HG02870 (cell line): ENCODE measurements around the gene COPZ2.
"Not testable (repeated sequence)": the region's sequence is repeated elsewhere in the genome, so short reads cannot be mapped to it uniquely, and the experiment has no call there.

Experiments
- ATAC-seq: cut with Tn5 transposase; IDR thresholded peaks from one replicate; pipeline ENCODE4 v1.9.1; 2021; ENCODE audit warnings: mild to moderate bottlenecking, moderate library complexity; ENCODE audit not compliant: unreplicated experiment

COPZ2 gene, protein sequence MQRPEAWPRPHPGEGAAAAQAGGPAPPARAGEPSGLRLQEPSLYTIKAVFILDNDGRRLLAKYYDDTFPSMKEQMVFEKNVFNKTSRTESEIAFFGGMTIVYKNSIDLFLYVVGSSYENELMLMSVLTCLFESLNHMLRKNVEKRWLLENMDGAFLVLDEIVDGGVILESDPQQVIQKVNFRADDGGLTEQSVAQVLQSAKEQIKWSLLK

DNA sequence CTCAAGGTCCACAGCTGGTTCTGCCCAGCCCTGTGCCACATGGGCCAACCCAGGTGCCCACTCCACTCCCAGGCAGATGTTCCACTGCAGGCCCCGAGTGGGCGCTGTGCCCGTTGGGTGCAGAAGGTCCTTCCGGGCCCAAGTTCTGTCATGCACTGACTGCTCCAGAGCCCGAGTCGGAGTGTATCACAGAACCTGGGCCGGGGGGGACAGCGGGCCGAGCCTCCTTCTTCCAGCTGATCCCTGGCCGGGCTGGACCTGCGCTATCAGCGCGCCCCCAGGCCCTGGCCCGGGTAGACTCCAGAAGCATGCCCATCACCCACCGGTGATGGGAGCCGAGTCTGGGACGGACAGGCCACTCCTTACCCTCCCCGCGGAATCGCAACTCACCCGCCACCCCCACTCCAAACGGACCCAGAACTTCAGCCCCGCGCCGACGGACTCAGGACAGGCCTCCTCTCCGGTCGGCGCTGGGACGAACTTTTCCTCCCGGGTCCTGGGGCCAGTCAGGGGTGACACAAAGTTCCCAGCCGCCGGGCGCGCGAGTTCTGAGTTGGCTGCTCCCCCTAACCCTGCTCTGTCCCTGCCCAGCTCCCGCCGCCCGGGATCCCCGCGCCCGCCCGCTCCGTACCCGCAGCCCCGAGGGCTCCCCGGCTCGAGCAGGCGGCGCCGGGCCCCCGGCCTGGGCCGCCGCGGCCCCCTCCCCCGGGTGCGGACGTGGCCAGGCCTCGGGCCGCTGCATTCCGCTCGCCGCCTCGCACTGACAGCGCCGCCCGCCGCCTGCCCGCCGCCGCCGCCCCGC lies at the start of gene COPZ2:
TSS of gene COPZ2 (minus strand) at position 762 of the 802 bp plus-strand sequence. CDS start at position 742, 20 bp downstream.
- ATAC-seq: no peak

DNA sequence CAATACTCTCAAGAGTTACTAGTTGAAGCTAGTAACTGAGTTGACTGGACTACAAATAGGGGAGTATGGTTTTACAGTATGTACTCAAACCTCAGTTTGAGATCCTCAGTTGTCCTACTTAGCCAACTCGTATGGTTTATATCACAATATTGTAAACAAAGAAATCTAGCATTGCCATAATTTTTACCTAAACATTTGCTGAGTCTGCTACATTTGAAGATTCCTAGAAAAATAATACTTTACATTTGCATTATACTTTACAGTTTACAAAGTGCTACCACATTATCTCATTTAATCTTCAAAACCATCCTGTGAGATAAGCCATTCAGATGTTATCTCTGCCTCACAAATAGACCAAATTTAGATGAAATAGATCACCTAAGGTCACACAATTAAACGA lies 47.3 kb upstream of the COPZ2 start:
- ATAC-seq: no peak

DNA sequence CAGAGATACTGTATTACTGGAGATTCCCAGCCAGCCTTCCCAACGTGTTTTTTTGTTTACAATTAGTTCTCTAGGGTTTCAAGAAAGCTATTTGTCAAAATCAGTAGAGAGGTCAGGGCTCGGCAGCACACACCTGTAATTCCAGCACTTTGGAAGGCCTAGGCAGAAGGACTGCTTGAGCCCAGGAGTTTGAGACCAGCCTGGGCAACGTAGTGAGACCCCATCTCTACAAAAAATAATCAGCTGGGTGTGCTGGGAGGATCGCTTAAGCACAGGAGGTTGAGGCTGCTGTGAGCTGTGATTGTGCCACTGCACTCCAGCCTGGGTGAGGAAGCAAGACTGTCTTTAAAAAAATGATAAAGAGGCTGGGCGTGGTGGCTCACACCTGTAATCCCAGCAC lies 44.3 kb upstream of the COPZ2 start:
- ATAC-seq: no peak

DNA sequence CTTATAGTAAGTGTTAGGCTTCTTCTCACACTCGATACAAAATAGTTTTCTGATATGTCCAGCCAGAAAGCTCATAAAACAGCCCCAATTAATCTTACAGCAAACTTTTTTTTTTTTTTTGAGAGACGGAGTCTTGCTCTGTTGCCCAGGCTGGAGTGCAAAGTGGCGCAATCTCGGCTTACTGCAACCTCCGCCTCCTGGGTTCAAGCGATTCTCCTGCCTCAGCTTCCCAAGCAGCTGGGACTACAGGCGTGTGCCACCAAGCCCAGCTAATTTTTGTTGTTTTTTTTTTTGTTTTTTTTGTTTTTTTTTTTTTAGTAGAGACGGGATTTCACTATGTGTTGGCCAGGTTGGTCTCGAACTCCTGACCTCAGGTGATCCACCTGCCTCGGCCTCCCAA lies 39.6 kb upstream of the COPZ2 start:
- ATAC-seq: not testable (repeated sequence)

DNA sequence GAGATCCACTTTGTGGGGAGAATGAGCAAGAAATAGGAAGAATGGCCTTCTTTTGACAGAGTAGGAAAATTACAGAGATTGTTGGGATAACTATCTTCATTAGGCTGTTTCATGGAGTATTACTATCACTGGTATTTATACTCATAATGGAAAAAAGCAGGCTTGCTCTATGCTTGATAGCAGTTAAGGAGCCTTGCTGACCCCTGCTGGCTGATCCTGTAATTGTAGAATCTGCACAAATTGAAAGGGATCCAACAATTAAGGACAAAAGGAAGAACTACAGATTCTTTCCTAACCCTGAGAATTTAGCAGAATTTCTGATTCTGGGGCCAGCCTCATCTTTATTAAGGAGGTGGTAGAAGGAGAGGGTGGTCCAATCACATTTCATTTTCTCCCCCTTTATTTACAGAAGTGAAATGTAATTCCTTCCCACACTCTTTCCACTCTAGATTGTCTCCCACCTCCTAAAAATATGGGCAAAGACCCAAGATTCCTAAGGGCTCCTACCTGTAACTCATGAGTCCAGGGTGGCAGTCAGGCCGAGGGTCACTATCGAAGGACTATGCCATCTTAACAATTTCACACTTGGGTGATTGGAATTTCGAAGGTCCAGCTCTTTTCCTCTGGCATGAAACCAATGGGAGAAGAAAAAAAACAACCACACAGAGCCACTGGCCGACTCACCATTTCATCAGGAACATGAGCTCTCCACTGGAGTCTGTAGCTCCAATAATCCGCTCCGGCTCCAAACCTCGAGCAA lies 36.9 kb upstream of the COPZ2 start:
- no peak for ATAC-seq

DNA sequence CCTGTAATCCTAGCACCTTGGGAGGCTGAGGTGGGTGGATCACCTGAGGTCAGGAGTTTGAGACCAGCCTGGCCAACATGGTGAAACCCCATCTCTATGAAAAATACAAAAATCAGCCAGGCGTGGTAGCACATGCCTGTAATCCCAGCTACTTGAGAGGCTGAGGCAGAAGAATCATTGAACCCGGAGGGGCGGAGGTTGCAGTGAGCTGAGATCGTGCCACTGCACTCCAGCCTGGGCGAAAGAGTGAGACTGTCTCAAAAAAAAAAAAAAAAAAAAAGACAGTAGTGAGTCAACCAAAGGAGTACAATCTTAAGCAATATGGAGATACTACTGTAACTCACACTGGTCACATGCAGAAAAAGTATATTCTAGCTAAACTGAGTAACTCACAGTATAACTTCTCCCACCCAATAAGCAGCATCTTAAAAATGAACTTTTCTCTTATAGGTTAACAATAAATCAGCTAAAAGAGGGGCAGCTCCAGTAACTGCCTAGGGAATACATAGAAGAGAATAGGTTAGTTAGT lies 36.0 kb upstream of the COPZ2 start:
- not testable (repeated sequence) for ATAC-seq

DNA sequence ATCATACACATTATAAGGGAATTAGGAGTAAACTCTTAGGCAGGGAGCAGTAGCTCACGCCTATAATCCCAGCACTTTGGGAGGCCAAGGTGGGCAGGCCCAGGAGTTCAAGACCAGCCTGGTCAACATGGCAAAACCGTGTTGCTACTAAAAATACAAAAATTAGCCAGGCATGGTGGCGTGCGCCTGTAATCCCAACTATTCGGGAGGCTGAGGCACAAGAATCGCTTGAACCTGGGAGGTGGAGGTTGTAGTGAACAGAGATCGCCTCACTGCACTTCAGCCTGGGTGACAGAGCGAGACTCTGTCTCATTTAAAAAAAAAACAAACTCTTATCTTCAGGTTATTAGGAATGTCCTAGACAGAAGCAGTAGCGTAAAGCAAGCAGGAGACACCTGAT lies 35.2 kb upstream of the COPZ2 start:
- not testable (repeated sequence) for ATAC-seq

DNA sequence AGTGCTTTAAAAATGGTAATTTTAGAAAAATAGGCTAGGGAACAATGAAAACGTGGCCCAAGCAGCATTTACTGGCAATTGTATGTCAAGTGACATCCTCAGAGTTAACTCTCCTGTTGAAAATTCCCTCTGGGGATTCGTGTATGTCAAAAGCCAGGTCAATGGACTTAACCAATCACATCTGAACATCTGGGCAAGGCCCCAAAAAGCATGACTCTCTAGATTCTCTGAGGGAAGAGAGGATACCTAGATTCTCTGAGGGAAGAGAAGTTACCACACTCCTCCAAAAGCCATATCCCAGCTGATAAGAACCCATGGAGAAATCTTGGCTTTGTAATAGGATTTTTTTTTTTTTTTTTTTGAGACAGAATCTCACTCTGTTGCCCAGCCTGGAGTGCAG lies 34.1 kb upstream of the COPZ2 start:
- no peak for ATAC-seq

DNA sequence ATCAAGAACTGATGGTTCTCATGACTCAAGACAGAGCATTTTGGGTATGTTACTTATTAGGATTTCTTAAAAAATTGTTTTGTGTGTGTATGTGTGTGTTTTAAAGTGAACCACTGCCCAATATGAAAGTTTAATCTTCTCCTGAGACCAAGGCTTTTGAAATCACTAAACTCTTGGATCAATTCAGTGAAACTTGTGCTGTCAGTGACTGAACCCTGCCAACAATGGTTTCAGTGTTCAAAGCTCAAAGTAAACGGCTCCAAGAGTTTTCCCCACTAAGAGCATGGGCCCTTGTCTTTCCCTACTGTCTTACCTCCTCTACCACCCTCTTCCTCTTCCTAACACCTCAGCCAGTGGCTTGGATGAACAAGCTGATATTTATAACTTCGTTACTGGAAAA lies 32.6 kb upstream of the COPZ2 start:
- ATAC-seq: no peak

DNA sequence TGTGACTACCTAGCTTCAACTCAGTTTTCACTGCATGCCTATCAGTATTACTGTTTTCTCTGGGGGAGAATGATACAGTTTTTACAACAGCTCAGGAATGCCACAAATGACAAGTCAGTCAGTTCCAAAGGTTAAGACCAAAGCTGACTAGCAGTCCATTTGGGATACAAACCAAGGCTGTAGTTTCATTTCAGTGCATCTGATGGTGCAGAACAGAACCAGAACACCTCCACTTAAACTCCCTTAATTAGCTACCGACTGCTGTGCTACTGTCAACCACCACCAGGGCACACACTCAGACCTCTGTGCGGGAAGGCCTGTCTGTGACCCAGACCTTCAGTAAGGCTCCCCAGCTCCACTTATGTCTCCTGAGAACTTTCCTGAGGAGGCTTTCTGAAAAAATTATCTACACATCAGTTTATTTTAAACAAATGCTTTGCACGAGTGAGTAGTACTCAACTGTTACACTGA lies 30.9 kb upstream of the COPZ2 start:
- ATAC-seq: no peak

DNA sequence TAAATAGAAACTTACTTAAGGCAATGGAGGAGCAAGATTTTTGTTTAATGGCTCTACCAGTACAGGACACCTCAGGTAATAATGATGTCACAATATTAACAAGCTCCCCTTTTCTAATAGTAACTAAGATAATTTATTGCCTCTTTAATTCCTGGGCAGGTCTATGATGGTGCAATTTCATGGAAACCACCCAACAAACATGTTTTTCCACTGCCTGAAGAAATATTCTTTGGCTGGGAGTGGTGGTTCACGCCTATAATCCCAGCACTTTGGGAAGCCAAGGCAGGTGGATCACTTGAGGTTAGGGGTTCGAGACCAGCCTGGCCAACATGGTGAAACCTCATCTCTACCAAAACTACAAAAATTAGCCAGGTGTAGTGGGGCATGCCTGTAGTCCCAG lies 30.2 kb upstream of the COPZ2 start:
- not testable (repeated sequence) for ATAC-seq

DNA sequence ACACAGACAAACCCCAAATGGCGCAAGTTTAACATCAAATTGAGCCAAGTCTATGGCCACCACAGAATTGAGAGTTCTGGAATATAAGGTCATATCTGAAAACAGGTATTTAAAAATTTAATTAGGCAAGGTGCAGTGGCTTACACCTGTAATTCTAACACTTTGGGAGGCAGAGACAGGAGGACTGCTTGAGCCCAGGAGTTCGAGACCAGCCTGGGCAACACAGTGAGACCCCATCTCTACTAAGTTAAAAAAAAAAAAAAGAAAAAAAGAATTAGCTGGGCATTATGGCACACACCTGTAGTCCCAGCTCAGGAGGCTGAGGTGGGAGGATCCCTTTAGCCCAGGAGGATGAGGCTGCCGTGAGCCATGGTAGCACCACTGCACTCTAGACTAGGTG lies 29.6 kb upstream of the COPZ2 start:
- ATAC-seq: no peak

DNA sequence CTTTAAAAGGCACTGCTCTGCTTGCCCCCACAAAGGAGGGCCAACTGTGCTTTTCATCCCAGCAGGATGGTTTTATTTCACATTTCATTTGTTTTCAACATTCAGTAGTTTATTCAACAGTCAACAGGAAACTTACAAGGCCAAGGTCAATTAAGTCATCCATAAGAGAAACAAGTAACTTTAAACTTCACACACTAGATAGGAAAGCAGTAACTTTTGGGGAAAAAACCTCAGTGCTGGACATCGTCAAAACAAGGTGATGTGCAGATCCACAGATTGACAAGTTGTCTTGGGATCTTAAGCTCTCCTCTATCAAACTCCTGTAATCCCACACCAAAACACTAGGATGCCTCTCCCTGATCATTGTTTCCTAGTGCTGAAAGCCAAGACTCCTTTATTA lies 29.1 kb upstream of the COPZ2 start:
- no peak for ATAC-seq

DNA sequence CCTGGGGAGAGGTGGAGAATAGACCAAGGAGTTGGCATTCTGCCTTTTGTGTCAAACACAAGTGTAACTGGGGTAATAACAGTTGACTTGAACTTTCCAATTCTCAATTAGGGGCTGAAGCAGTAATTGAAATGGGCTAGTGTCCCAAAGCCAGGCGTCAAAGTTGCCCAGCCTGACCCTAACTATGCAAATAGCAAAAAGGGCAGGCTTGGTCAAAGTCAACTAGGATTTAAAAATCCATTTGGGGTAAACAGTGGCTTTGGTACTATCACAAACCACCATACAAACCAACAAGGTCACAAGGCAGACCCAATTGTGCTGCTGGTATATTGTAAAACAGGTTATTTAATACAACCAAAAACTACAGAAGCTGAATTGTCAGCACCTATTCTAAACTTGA lies 28.6 kb upstream of the COPZ2 start:
- ATAC-seq: no peak

DNA sequence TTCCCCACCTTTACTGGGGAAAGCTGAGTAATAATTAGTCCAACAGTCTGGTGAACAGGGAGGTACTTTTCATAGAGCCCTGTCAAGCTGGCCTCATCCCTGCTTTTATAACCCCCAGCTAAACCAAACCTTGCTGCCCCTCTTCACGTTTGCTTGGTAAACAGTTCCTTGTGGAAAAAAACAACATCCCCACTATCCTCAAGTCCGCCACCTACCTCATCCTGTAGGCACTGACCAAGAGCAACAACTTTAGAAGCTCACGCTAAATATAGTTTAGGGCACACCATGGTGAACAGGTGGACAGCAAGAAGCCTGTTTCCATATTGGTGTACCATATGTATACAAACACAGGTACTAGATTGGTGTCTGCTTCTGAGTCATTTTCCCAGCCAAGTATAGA lies 27.0 kb upstream of the COPZ2 start:
- no peak for ATAC-seq

DNA sequence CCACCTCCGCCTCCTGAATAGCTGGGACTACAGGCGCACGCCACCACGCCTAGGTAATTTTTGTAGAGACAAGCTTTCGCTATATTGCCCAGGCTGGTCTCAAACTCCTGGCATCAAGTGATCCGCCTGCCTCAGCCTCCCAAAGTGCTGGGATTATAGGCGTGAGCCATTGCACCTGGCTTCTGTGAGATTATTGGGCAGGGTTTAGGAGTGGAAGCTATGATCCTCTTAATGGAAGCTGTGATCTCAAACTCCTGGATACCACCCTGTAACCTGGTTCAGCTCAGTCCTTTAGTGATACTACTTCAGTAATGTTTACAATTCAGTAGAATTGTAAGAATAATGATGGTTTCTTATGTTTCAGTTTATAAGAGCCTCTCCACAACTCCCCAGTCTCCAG lies 24.7 kb upstream of the COPZ2 start:
- no peak for ATAC-seq

DNA sequence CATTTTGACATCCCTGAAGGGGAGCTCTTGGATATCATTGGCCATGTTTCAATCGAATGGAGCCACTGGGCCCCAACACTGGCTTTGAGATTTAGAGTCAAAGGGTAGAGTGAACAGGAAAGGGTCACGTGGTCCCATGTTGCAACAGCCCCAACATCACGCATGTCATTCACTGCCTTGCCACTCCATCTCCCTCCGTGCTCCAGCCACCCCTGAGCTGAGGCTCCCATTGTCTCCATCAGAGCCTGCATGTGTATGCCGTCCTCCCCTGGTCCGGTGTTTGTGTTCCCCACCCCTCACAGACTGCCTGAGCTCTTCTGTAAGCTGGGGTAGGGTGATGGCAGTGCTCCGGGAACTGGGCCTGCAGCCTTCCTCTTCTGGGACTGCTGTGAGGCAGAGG lies 22.7 kb upstream of the COPZ2 start:
- no peak for ATAC-seq

DNA sequence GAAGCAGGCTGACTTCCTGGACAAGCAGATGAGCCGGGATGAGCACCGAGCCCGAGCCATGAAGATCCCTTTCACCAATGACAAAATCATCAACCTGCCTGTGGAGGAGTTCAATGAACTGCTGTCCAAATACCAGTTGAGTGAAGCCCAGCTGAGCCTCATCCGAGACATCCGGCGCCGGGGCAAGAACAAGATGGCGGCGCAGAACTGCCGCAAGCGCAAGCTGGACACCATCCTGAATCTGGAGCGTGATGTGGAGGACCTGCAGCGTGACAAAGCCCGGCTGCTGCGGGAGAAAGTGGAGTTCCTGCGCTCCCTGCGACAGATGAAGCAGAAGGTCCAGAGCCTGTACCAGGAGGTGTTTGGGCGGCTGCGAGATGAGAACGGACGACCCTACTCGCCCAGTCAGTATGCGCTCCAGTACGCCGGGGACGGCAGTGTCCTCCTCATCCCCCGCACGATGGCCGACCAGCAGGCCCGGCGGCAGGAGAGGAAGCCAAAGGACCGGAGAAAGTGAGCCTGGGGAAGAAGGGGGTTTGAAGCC lies 21.6 kb upstream of the COPZ2 start:
- ATAC-seq: no peak

DNA sequence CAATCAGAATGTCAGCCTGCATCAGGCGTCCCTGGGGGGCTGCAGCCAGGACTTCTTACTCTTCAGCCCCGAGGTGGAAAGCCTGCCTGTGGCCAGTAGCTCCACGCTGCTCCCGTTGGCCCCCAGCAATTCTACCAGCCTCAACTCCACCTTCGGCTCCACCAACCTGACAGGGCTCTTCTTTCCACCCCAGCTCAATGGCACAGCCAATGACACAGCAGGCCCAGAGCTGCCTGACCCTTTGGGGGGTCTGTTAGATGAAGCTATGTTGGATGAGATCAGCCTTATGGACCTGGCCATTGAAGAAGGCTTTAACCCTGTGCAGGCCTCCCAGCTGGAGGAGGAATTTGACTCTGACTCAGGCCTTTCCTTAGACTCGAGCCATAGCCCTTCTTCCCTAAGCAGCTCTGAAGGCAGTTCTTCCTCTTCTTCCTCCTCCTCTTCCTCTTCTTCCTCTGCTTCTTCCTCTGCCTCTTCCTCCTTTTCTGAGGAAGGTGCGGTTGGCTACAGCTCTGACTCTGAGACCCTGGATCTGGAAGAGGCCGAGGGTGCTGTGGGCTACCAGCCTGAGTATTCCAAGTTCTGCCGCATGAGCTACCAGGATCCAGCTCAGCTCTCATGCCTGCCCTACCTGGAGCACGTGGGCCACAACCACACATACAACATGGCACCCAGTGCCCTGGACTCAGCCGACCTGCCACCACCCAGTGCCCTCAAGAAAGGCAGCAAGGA lies 21.0 kb upstream of the COPZ2 start:
- no peak for ATAC-seq

DNA sequence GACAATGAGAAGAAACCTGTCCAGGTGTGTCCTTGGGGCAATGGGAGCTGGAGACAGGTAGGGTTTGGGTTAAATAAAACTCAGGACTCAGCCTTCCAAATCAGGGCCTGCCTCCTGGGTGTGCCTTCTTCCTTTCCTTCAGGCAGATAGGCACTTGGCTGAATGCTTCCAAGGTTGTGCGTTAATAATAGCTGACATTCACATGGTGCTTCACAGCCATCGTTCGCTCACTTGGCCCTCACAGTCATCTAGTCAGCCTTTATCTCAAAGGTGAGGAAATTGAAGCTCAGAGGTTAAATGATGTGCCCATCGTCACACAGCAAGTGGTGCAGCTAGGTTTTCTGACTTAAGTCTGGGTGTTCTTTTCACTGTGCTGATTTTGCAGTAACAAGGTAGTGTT lies 20.0 kb upstream of the COPZ2 start:
- ATAC-seq: no peak

DNA sequence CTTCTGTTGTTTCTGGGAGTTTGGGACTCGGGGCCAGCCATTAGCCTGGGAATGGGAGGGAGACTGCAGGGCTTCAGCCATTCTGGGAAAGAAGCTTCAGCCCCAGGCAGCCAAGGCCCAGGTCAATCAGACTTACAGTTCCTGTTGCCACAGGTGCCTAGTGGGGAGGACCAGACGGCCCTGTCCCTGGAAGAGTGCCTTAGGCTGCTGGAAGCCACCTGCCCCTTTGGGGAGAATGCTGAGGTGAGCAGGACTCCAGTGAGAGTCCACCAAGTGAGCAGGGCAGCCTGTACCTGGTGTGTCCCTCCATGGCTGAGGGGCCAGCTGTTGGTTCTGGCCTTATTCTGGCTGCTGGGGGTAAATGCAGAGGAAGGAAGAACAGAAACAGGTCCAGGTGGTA lies 19.3 kb upstream of the COPZ2 start:
- no peak for ATAC-seq
